ENCODE data around the gene ADK.

- TF ChIP-seq CTCF (IDR thresholded peaks at IDR 0.05), result no peak
- TF ChIP-seq POLR2A (IDR thresholded peaks at IDR 0.05), result no peak
These were observed 40.9 kb upstream of the ADK start for GRCh38 chr10:74110120-74110519.

Data from thyroid gland (tissue), 4 donors.